ENCODE measurements around the gene EMP1. TPM values are rescaled to one million over a fixed set of nuclear protein-coding genes. Genes with fewer than 3 reads are reported as not detected.

The EMP1 gene
- total and polyA plus RNA-seq, 10 donors, result 4.9 to 170 (median 65.6) TPM

- no peak overlapping the region for H3K27ac ChIP-seq
- H3K9me3 ChIP-seq, result no peaks in the 10 kb centered on the region
- H3K36me3 ChIP-seq, result no peaks in the 10 kb centered on the region
- H3K27me3 ChIP-seq (replicated peaks in 1 of 7), result peaks cover 0 to 20% (median 0%) of the 10 kb centered on the region in 7 donors
- intact Hi-C loops (cut with DNase I; ENCODE audit: low total_unique reads), result no loop called here
- H3K4me1 ChIP-seq, result peaks cover 0 to 12% (median 7%) of the 10 kb centered on the region in 6 donors
- H3K4me3 ChIP-seq, result no peak overlapping the region
- no peak for DNase-seq
- TF ChIP-seq POLR2AphosphoS5 (IDR thresholded peaks at IDR 0.05) (no peak), POLR2A (IDR thresholded peaks at IDR 0.05) (no peak), CTCF (IDR thresholded peaks at IDR 0.05 in 8 of 11, conservative IDR thresholded peaks at IDR 0.05 in 3 of 11) (no peak)
These were observed 55.5 kb downstream of the EMP1 start for GRCh38 chr12:13252024-13252423.

- Histone ChIP-seq H3K27me3 (replicated peaks in 1 of 7) (peaks cover 0 to 20% (median 0%) of the 10 kb centered on the region in 7 donors), H3K4me3 (no peak overlapping the region), H3K9me3 (no peaks in the 10 kb centered on the region), H3K36me3 (no peaks in the 10 kb centered on the region), H3K4me1 (peaks cover 0 to 12% (median 7%) of the 10 kb centered on the region in 6 donors), H3K27ac (no peak overlapping the region)
- intact Hi-C loops (cut with DNase I; ENCODE audit: low total_unique reads), result no loop called here
- TF ChIP-seq POLR2A (IDR thresholded peaks at IDR 0.05), result no peak
- TF ChIP-seq CTCF (IDR thresholded peaks at IDR 0.05 in 8 of 11, conservative IDR thresholded peaks at IDR 0.05 in 3 of 11), result no peak
- TF ChIP-seq POLR2AphosphoS5 (IDR thresholded peaks at IDR 0.05), result no peak
- DNase-seq, result no peak
- WGBS, 5 donors, result 72 to 98% (median 92%) methylated on average over 3 of the region's 3 CpGs
These were observed 56.1 kb downstream of the EMP1 start for GRCh38 chr12:13252616-13253015.

- Histone ChIP-seq H3K4me1 (peaks cover 0 to 12% (median 7%) of the 10 kb centered on the region in 6 donors), H3K27me3 (replicated peaks in 1 of 7) (peaks cover 0 to 8% (median 0%) of the 10 kb centered on the region in 7 donors), H3K36me3 (no peaks in the 10 kb centered on the region), H3K9me3 (no peaks in the 10 kb centered on the region), H3K4me3 (no peak overlapping the region), H3K27ac (no peak overlapping the region)
- intact Hi-C loops (cut with DNase I; ENCODE audit: low total_unique reads), result no loop called here
- TF ChIP-seq CTCF (IDR thresholded peaks at IDR 0.05 in 8 of 11, conservative IDR thresholded peaks at IDR 0.05 in 3 of 11) (no peak), POLR2A (IDR thresholded peaks at IDR 0.05) (no peak), POLR2AphosphoS5 (IDR thresholded peaks at IDR 0.05) (no peak)
- DNase-seq, result no peak
- WGBS, 5 donors, result 81 to 88% (median 86%) methylated on average over 7 of the region's 7 CpGs
These were observed 57.6 kb downstream of the EMP1 start for GRCh38 chr12:13253966-13254760.
